ENCODE results near the gene CFAP58. TPM values are rescaled to one million over a fixed set of nuclear protein-coding genes. Genes with fewer than 3 reads are reported as not detected.

CFAP58 gene
- total RNA-seq, 1 experiment from 2014 or later = 0.63 TPM

- Histone ChIP-seq H3K9ac (ENCODE audit: extremely low read depth, insufficient read length, low read length) (no peak overlapping the region), H3K23me2 (ENCODE audit: insufficient read length, low read depth, low read length, poor library complexity, severe bottlenecking) (no peaks in the 10 kb centered on the region), H2BK12ac (ENCODE audit: insufficient read length, low read depth, low read length) (no peak overlapping the region), H4K91ac (ENCODE audit: insufficient read length, low read depth, low read length) (no peak overlapping the region), H4K8ac (replicated peaks; ENCODE audit: insufficient read length, low read depth, low read length) (no peak overlapping the region), H3K79me2 (ENCODE audit: insufficient read depth, low read length) (no peaks in the 10 kb centered on the region; the same call in 1 of the 2 replicates), H3K23ac (ENCODE audit: insufficient read length, low read depth, low read length) (no peak overlapping the region), H2AK5ac (ENCODE audit: insufficient read length, low read length) (no peak overlapping the region), H3K4ac (ENCODE audit: low read depth, low read length) (no peak overlapping the region), H3K14ac (ENCODE audit: insufficient read depth, low read length) (no peak overlapping the region), H3K18ac (ENCODE audit: insufficient read length, low read depth, low read length) (no peak overlapping the region), H3K56ac (ENCODE audit: insufficient read length, low read depth, low read length) (no peak overlapping the region), H3K27me3 (ENCODE audit: insufficient read depth, low read length) (no peaks in the 10 kb centered on the region), H3T11ph (ENCODE audit: low read length) (no peak overlapping the region), H2BK5ac (ENCODE audit: insufficient read length, low read length) (no peak overlapping the region), H2BK15ac (ENCODE audit: low read depth, low read length) (no peak overlapping the region), H3K4me2 (ENCODE audit: insufficient read depth, insufficient read length, low read length) (no peak overlapping the region), H3K79me1 (ENCODE audit: insufficient read depth, low read depth, low read length, poor library complexity, severe bottlenecking) (no peaks in the 10 kb centered on the region), H2BK20ac (ENCODE audit: low read depth, low read length, poor library complexity, severe bottlenecking) (no peak overlapping the region), H4K20me1 (ENCODE audit: control insufficient read depth, insufficient read depth, insufficient read length) (no peaks in the 10 kb centered on the region), H2AFZ (ENCODE audit: low read length) (no peak overlapping the region), H3K27ac (ENCODE audit: insufficient read length, low read depth, low read length) (no peak overlapping the region), H2BK120ac (ENCODE audit: low read depth, low read length, poor library complexity, severe bottlenecking) (no peak overlapping the region), H3K4me1 (ENCODE audit: insufficient read depth, low read length) (no peaks in the 10 kb centered on the region), H4K5ac (ENCODE audit: insufficient read length, low read depth, low read length) (no peak overlapping the region), H3K9me3 (ENCODE audit: control insufficient read depth, low read depth, low read length) (peaks cover 5% of the 10 kb centered on the region)
- Mint-ChIP-seq H3K27me3 (ENCODE audit: low read depth) (no peaks in the 10 kb centered on the region; the same call in none of the 2 replicates), H3K4me3 (no peak overlapping the region), H3K27ac (no peak overlapping the region), H3K36me3 (ENCODE audit: insufficient read depth in 1 of 3, low read depth in 3 of 3) (peaks cover 19 to 24% (median 24%) of the 10 kb centered on the region in 3 experiments), H3K9me3 (peaks cover 24 to 25% of the 10 kb centered on the region in 2 experiments), H3K4me1 (peaks cover 15 to 18% of the 10 kb centered on the region in 2 experiments)
- DNase-seq = no peak
- WGBS (ENCODE audit: extremely low coverage, insufficient read length, low lambda C conversion rate) = no CpG with 5 or more reads among the region's 3 CpGs
- no peak for TF ChIP-seq CTCF (conservative IDR thresholded peaks at IDR 0.05)
Observed at GRCh38 chr10:104306897-104307296, 46.7 kb upstream of the CFAP58 start.
